Immature natural killer cell (primary cell): ENCODE measurements around the gene TECPR2. TPM values are rescaled to one million over a fixed set of nuclear protein-coding genes. Genes with fewer than 3 reads are reported as not detected.
"Not testable (repeated sequence)": the region's sequence is repeated elsewhere in the genome, so short reads cannot be mapped to it uniquely, and the experiment has no call there.

ENCODE experiments used
- DNase-seq, 3 donors: peaks; one replicate each; pipeline ENCODE4 v3.0.0; 2022; ENCODE audit warnings: mixed read lengths in 1 of 3
- H3K27ac Mint-ChIP-seq, 6 donors: one replicate each; pipeline ENCODE4 v1.8.0; 2020; ENCODE audit warnings: mixed read lengths in 6 of 6, mild to moderate bottlenecking in 5 of 6, inconsistent platforms in 4 of 6, moderate library complexity in 3 of 6
- H3K27me3 Mint-ChIP-seq, 3 donors: one replicate each; pipeline ENCODE4 v1.8.0; 2020 to 2021; ENCODE audit warnings: low read depth in 3 of 3, mild to moderate bottlenecking in 3 of 3, mixed read lengths in 3 of 3, moderate library complexity in 3 of 3, inconsistent platforms in 1 of 3
- H3K36me3 Mint-ChIP-seq, 3 donors: one replicate each; pipeline ENCODE4 v1.8.0; 2020; ENCODE audit warnings: mixed read lengths in 3 of 3, inconsistent platforms in 2 of 3, mild to moderate bottlenecking in 2 of 3
- H3K4me1 Mint-ChIP-seq, 2 donors: one replicate each; pipeline ENCODE4 v1.8.0; 2020; ENCODE audit warnings: inconsistent platforms in 2 of 2, mild to moderate bottlenecking in 2 of 2, mixed read lengths in 2 of 2, moderate library complexity in 1 of 2
- H3K4me3 Mint-ChIP-seq, 5 donors: one replicate each; pipeline ENCODE4 v1.8.0; 2020; ENCODE audit warnings: mild to moderate bottlenecking in 5 of 5, mixed read lengths in 5 of 5, inconsistent platforms in 3 of 5, moderate library complexity in 3 of 5
- H3K9me3 Mint-ChIP-seq, 6 donors: one replicate each; pipeline ENCODE4 v1.8.0; 2020; ENCODE audit warnings: mild to moderate bottlenecking in 6 of 6, mixed read lengths in 6 of 6, inconsistent platforms in 4 of 6, moderate library complexity in 3 of 6
- polyA plus RNA-seq, 3 donors: library from polyadenylated mRNA; unstranded; fragments of 300-500 nt; fragmentation: Illumina TruSeq; gene quantifications; one replicate each; pipeline ENCODE4 v1.2.3, GENCODE V29; 2021

Gene TECPR2
- polyA plus RNA-seq, 3 donors from 2014 or later, result 2.2 to 5.5 TPM; not detected in 1

DNA sequence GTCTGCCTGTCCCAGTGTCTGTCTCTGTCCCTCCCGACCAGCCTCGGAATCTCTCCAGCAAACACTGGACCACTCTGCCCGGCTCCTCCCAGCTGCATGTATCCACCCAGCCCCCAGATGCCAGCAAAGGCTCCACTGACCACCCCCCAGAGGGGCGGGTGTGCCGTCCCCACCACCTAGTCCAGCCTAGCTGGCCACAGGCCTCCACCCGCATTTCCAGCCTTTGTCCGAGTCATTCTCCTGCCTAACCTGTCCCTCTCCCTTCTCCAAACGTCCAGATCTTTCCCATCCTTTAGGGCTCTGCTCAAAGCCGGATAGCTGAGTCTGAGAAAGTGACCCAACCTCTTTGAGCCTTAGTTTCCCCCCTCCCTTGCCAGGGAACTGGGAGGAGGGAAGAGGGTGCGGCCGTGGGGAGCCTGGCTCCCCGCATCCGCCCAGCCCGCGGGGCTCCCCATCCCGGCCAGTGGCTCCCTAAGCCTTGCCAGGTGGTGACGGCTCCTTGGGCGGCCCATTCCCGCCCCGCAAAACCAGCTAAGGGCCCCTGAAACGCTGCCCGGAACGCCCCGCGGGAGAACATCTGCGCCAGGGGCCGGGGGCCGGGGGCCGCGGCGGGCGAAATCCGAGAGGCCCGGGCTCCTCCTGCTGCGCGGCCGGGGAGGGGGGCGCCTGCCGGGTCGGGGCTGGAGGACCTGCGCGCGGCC is 181.5 kb downstream of the TECPR2 start:
- H3K27me3 Mint-ChIP-seq, result peaks cover 4 to 16% (median 11%) of the 10 kb centered on the region in 3 donors
- no peak overlapping the region for H3K27ac Mint-ChIP-seq
- no peak for DNase-seq
- peak overlapping the region in 2 of 5 donors; percentile 13 to 29 for H3K4me3 Mint-ChIP-seq
- no peaks in the 10 kb centered on the region for H3K36me3 Mint-ChIP-seq
- no peaks in the 10 kb centered on the region for H3K9me3 Mint-ChIP-seq
- H3K4me1 Mint-ChIP-seq, result peaks cover 0 to 3% of the 10 kb centered on the region in 2 donors

DNA sequence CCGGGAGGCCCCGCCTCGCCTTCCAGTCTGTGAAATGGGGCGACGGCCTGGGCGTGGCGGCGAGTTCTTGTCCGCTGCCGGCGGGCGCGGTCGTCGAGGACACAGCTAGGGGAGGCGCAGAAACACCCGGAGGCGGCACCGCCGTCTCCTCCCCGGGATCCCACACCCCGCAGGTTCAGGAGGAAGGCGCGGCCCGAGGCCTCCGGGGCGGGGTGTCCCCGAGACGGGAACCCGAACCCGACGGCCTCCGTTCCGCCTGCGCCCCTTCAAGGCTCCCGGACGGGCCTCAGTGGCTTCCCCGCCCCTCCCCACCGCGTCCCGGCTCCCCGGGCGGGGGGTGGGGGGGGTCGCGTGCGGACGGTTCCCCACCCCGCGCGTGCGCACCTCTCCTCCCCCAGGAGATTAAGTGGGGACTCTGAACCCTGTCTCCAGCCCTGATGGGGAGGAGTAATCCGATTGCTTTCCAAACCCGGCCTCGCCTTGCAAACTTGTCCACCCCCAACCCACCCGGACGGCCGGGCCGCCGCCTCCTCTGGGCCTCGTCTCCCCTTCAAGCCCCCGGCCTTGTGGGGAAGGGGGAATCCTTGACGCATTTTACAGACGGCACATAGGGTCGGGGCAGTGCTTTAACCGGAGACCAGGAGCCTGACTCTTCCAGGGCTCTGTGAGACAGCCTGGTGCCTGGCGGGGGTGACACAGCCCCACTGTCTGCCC is 182.2 kb downstream of the TECPR2 start:
- H3K4me3 Mint-ChIP-seq, result peak overlapping the region in 2 of 5 donors; percentile 62 to 65
- peak in 2 of 3 donors; percentile 11 to 34 for DNase-seq
- H3K4me1 Mint-ChIP-seq, result peaks cover 0 to 3% of the 10 kb centered on the region in 2 donors
- H3K9me3 Mint-ChIP-seq, result no peaks in the 10 kb centered on the region
- no peak overlapping the region for H3K27ac Mint-ChIP-seq
- H3K36me3 Mint-ChIP-seq, result no peaks in the 10 kb centered on the region
- H3K27me3 Mint-ChIP-seq, result peaks cover 4 to 16% (median 11%) of the 10 kb centered on the region in 3 donors

GRCh38 chr14:102545461-102546265 is 182.9 kb downstream of the TECPR2 start:
- Mint-ChIP-seq H3K36me3 (no peaks in the 10 kb centered on the region), H3K4me1 (peaks cover 0 to 3% of the 10 kb centered on the region in 2 donors), H3K9me3 (no peaks in the 10 kb centered on the region), H3K27ac (no peak overlapping the region), H3K27me3 (peaks cover 4 to 16% (median 14%) of the 10 kb centered on the region in 3 donors), H3K4me3 (peak overlapping the region in 3 of 5 donors; percentile 4 to 65 (median 27))
- no peak for DNase-seq

DNA sequence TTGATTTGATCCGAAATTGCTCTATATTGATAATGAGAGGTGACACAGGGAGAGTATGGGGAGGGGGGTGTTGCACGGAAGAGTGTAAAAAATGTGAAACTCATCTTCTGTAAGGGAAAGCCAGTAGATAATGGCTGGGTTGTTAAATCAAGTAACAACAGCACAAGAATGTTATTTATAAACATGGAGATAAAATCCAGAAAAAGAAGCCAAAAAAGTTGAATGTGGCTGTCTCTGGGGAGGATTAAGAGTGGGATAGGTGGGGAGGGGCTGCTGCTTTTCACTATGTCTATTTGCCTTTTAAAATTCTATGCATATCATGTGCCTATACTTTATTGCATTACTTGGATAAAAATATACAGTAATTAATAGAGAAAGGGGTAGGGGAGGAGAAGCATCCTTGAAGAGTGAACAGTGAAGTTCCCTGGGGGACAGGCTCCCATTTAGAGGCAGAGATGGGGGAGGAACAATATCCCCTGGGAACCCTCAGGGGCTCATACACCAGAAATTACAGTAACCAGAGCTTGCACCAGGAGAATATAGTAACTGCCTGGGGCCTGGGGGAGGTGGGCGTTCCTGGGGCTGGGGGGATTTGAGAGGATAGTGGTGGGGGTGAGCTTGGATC is 186.0 kb downstream of the TECPR2 start:
- Mint-ChIP-seq H3K4me3 (no peak overlapping the region), H3K9me3 (no peaks in the 10 kb centered on the region), H3K27ac (no peak overlapping the region), H3K27me3 (peaks cover 4 to 14% (median 13%) of the 10 kb centered on the region in 3 donors), H3K36me3 (no peaks in the 10 kb centered on the region), H3K4me1 (peaks cover 0 to 3% of the 10 kb centered on the region in 2 donors)
- no peak for DNase-seq

DNA sequence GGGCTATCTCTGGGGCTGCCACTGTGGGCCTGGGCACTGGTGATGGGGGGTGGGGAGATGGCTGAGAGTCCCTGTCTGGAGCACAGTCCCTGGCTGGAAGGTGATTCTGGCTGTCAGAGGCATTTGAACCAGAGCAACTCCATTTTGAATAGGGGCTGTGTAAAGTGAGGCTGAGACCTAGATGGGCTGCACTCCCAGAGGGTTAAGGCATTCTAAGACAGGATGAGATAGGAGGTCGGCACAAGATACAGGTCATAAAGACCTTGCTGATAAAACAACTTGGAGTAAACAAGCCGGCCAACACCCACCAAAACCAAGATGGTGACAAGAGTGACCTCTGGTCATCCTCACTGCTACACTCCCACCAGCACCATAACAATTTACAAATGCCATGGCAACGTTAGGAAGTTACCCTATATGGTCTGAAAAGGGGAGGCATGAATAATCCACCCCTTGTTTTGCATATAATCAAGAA is 188.2 kb downstream of the TECPR2 start:
- not testable (repeated sequence) for DNase-seq, H3K4me3 Mint-ChIP-seq, H3K27ac Mint-ChIP-seq, H3K9me3 Mint-ChIP-seq, H3K36me3 Mint-ChIP-seq, H3K4me1 Mint-ChIP-seq
- H3K27me3 Mint-ChIP-seq, result peaks cover 4 to 11% (median 6%) of the 10 kb centered on the region in 3 donors

Other genes starting within 250 kb of the TECPR2 start
- gene WDR20, start 223.0 kb upstream of the TECPR2 start, polyA plus RNA-seq, result 10 to 100 TPM; 10.8 to 14.6 (median 14.0) TPM
- gene MOK, start 57.8 kb upstream of the TECPR2 start, polyA plus RNA-seq, result 1 to 10 TPM; 1.8 to 4.9 (median 3.2) TPM
- gene ZNF839, start 43.2 kb upstream of the TECPR2 start, polyA plus RNA-seq, result 1 to 10 TPM; 1.4 to 3.8 (median 2.2) TPM
- gene CINP, start 51 bp upstream of the TECPR2 start, polyA plus RNA-seq, result 10 to 100 TPM; 33.2 to 49.5 (median 48.3) TPM
- gene ANKRD9, start 146.8 kb downstream of the TECPR2 start, polyA plus RNA-seq, result 1 to 10 TPM in 1 of 3 donors, under 1 TPM in 2; 0.22 to 2.1 (median 0.44) TPM
- gene RCOR1, start 229.7 kb downstream of the TECPR2 start, polyA plus RNA-seq, result under 1 TPM; 0.23 to 0.63 (median 0.24) TPM